Prostate gland (tissue), 2 donors: ENCODE measurements around the gene MRGPRG.

ENCODE experiments used
- POLR2A ChIP-seq: fragments of 450-650 bp; IDR thresholded peaks from one replicate; pipeline ENCODE4 v1.6.1; 2016; ENCODE audit warnings: antibody characterized with exemption, mild to moderate bottlenecking
- TF ChIP-seq, protein P1 (sequence below), 4 experiments: fragments of 200-600 bp in 2 of 4; fragments of 450-650 bp in 2 of 4; sonication (generic) in 2 of 4; IDR thresholded peaks; 1 replicate in 3 of 4; 2 replicates in 1 of 4; pipeline ENCODE4 v1.5.1; 2016 to 2019; ENCODE audit warnings: antibody characterized with exemption in 4 of 4, mild to moderate bottlenecking in 2 of 4, moderate library complexity in 2 of 4

DNA sequence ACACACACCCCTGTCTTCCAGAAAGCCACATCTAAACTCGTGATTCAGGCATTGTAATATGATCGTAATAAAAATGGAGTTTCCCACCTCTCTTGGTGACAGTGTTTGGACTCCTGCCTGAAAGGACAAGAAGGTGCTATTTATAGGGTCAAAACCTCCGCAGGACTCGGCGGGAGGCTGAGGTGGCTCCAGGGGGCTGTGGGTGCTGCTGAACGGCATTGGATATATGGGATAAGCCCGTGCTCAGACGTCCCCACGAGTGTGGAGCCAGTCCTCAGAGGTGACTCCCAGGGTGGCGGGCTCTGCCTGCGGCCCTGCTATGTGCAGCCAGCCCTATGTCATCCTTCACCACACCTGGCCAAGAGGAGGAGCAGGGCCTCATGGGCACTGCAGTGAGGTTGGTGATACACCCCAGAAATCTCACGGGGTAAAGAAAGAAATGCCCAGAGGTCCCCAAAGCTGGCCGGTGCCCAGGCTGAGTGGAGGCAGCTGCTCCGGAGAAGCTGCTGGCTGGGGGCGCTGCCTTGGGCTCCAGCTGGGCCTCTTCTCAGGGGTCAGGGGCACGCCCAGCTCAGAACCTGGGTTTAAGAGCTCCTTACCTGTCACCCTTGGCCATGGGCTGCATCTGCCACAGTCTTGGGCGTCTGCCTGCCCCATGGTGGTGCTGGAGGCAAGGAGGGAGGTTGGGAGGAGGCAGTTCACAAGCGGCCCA lies 48.4 kb downstream of the MRGPRG start:
- TF ChIP-seq, protein P1, sequence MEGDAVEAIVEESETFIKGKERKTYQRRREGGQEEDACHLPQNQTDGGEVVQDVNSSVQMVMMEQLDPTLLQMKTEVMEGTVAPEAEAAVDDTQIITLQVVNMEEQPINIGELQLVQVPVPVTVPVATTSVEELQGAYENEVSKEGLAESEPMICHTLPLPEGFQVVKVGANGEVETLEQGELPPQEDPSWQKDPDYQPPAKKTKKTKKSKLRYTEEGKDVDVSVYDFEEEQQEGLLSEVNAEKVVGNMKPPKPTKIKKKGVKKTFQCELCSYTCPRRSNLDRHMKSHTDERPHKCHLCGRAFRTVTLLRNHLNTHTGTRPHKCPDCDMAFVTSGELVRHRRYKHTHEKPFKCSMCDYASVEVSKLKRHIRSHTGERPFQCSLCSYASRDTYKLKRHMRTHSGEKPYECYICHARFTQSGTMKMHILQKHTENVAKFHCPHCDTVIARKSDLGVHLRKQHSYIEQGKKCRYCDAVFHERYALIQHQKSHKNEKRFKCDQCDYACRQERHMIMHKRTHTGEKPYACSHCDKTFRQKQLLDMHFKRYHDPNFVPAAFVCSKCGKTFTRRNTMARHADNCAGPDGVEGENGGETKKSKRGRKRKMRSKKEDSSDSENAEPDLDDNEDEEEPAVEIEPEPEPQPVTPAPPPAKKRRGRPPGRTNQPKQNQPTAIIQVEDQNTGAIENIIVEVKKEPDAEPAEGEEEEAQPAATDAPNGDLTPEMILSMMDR (IDR thresholded peaks at IDR 0.05): no peak
- TF ChIP-seq POLR2A: no peak
